Activated T-cell treated with anti-CD3 and anti-CD28 coated beads, Interleukin-2, amount 50 U/mL, for 24 hours (primary cell): ENCODE data around the gene CRLF1.

ENCODE experiments used
- DNase-seq: peaks from one replicate; pipeline ENCODE4 v3.0.0-alpha.2; 2020
- H3K27ac Mint-ChIP-seq: 2 replicates; pipeline ENCODE4 v1.8.0; 2020; ENCODE audit warnings: mild to moderate bottlenecking, mixed read lengths
- H3K27me3 Mint-ChIP-seq: 2 replicates; pipeline ENCODE4 v1.8.0; 2020; ENCODE audit warnings: mixed read lengths
- H3K36me3 Mint-ChIP-seq: 2 replicates; pipeline ENCODE4 v1.8.0; 2020; ENCODE audit warnings: low read depth, mixed read lengths
- H3K4me1 Mint-ChIP-seq: 2 replicates; pipeline ENCODE4 v1.8.0; 2020; ENCODE audit warnings: low read depth, mixed read lengths
- H3K4me3 Mint-ChIP-seq: 2 replicates; pipeline ENCODE4 v1.8.0; 2020; ENCODE audit warnings: mild to moderate bottlenecking, moderate library complexity, mixed read lengths
- H3K9me3 Mint-ChIP-seq: 2 replicates; pipeline ENCODE4 v1.8.0; 2020; ENCODE audit warnings: mixed read lengths

Gene CRLF1, protein sequence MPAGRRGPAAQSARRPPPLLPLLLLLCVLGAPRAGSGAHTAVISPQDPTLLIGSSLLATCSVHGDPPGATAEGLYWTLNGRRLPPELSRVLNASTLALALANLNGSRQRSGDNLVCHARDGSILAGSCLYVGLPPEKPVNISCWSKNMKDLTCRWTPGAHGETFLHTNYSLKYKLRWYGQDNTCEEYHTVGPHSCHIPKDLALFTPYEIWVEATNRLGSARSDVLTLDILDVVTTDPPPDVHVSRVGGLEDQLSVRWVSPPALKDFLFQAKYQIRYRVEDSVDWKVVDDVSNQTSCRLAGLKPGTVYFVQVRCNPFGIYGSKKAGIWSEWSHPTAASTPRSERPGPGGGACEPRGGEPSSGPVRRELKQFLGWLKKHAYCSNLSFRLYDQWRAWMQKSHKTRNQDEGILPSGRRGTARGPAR

DNA sequence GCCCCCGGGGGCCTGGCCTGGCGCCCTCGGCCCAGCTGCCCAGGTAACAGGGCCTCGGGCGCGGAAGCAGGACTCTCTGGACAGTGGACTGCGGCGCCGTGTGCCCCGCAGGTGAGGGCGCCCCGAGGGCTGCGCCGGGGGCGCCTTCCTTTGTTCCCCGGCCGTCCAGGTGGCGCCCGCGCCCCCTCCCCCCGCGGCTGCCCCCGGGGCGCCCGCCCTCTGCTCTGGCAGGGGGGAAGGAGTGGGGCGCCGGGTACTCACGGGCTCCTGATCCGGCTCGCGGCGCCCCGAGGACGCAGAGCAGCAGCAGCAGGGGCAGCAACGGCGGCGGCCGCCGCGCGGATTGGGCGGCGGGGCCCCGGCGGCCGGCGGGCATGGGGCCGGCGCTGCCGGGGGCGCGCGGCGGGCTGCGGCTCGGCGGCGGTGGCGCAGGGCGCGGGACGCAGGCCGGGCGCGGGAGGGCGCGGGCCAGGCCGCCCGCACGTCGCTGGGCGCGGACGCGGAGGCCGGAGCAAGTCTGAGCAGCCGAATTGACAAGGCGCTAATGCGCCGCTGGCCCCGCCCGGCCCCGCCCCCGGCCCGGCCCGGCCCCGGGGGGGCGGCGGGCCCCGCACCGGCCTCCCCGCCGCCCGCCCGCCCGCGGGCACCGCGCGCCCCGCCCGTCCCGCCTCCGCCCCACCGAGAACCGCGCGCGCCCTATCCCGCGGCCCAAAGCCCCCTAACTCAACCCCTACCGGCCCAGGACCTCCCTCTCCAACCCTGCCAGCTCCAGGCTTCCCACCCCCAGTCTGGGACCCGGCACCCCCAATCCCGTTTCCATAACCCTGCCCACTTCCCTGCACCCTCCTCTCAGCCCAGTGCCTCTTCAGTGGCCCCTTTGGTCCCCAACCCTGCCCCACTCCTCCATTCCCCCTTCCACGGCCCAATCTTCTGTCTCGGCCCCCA lies at the start of gene CRLF1:
CRLF1 (minus strand) TSS at position 519 of the 945 bp plus-strand sequence; CDS start at position 376, 143 bp downstream.
- no peak for DNase-seq
- Mint-ChIP-seq H3K4me1 (peaks cover 14% of the 10 kb centered on the region), H3K27ac (no peak within 1 kb of the TSS), H3K9me3 (no peaks in the 10 kb centered on the region), H3K36me3 (no peaks in the 10 kb centered on the region), H3K27me3 (peaks cover 80% of the 10 kb centered on the region), H3K4me3 (no peak within 1 kb of the TSS)

DNA sequence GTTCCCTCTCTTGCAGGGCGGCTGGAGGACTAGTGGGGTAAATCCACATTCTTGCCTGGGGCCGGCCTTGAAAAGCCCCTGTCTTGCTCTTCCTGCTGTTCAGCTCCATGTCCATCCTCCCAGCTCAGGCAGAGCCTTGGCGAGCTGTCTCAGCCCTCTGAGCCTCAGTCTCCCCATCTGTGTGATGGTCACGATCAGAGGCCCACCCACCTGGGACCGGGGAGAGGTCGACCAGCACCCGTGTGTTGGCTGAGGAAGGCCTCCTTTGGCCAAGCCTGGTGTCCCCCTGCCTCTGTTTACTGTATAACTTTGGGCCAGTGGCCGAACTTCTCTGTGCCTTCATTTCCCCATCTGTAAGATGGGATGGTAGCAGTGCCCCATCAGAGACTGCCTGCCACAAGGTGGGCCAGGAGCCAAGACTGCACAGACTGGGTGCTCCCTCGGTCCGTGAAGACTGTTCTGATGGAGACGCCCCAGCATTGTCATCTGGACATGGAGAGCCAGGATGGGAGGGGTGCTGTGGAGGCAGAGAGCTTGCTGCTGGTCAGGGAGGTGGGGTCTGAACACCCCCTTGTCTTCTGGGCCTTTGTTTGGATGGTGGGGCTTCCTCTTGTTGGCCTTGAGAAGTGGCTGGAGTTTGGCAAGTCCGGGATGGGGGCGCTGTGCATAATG lies 48.7 kb upstream of the CRLF1 start:
- Mint-ChIP-seq H3K4me3 (no peak overlapping the region), H3K9me3 (no peaks in the 10 kb centered on the region), H3K4me1 (peaks cover 9% of the 10 kb centered on the region), H3K36me3 (peaks cover 5% of the 10 kb centered on the region), H3K27ac (no peak overlapping the region), H3K27me3 (no peaks in the 10 kb centered on the region)
- no peak for DNase-seq

DNA sequence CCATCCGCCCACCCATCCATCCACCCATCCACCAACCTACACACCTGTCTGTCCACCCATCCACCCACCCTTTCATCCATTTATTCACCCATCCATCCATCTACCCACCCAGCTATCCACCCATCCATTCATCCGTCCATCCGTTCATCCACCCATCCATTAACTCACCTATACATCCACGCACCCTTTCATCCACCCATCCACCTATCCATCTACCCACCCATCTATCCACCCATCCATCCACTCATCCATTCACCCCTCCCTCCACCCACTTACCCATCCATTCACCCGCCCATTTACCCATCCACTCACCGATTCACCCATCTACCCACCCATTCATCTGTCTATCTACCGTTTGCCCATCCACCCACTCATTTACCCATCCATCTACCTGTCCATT lies 47.9 kb upstream of the CRLF1 start:
- Mint-ChIP-seq H3K9me3 (no peaks in the 10 kb centered on the region), H3K4me1 (peaks cover 9% of the 10 kb centered on the region), H3K27me3 (no peaks in the 10 kb centered on the region), H3K4me3 (no peak overlapping the region), H3K27ac (no peak overlapping the region), H3K36me3 (peaks cover 11% of the 10 kb centered on the region)
- no peak for DNase-seq

DNA sequence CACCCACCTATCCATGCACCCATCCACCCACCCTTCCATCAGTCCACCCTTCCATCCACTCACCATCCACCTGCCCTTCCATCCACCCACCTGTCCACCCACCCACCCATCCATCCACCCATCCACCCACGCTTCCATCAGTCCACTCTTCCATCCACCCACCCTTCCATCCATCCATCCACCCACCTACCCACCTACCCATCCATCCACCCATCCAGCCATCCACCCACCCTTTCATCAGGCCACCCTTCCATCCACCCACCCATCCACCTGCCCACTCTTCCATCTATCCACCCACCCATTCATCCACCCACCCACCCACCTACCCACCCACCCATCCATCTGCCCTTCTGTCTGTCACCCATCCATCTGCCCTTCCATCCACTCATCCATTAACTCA lies 47.3 kb upstream of the CRLF1 start:
- Mint-ChIP-seq H3K27ac (no peak overlapping the region), H3K4me3 (no peak overlapping the region), H3K27me3 (no peaks in the 10 kb centered on the region), H3K4me1 (peaks cover 12% of the 10 kb centered on the region), H3K9me3 (no peaks in the 10 kb centered on the region), H3K36me3 (peaks cover 12% of the 10 kb centered on the region)
- no peak for DNase-seq

DNA sequence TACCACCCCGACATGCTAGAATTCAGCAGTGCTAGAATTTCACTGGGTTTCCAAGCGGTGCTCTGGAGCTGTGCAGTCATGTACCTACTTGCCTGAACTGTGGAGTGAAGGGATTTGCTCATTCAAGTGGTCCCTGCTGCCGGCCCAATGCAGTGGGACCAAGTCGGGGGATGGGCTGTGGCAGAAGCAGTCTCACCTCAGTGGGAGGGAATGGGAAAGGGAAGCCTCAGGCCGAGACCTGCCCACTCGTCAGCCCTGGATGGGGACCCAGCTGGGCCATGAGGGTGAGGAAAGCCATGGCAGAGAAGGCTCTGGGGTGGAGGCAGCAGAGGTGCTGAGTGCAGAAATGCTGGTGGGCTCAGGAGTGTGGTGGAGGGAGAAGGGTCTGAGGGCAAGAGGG lies 45.1 kb upstream of the CRLF1 start:
- Mint-ChIP-seq H3K27ac (no peak overlapping the region), H3K9me3 (no peaks in the 10 kb centered on the region), H3K4me3 (no peak overlapping the region), H3K27me3 (no peaks in the 10 kb centered on the region), H3K36me3 (peaks cover 14% of the 10 kb centered on the region), H3K4me1 (peaks cover 8% of the 10 kb centered on the region)
- DNase-seq = no peak

DNA sequence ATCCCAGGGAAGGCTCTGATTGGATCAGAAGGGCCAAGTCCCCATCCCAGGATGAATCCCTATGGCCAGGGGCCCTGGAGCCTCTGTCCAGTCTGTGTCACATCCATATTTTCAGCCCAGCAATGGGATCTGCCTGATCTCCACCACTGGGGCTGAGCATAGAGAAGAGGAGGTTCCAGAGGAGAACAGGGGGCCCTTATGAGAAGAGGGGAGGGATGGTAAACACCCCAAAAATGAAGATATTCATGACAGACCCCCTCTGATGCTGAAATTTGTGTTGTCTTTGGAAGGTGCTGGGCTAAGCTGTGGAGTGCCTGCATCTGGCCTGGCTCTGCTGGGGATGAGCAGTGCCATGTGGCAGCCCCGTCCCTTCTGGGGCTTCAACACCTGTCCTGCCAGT lies 44.7 kb upstream of the CRLF1 start:
- DNase-seq = no peak
- Mint-ChIP-seq H3K36me3 (peaks cover 14% of the 10 kb centered on the region), H3K4me1 (peaks cover 11% of the 10 kb centered on the region), H3K4me3 (no peak overlapping the region), H3K27me3 (no peaks in the 10 kb centered on the region), H3K9me3 (no peaks in the 10 kb centered on the region), H3K27ac (no peak overlapping the region)

DNA sequence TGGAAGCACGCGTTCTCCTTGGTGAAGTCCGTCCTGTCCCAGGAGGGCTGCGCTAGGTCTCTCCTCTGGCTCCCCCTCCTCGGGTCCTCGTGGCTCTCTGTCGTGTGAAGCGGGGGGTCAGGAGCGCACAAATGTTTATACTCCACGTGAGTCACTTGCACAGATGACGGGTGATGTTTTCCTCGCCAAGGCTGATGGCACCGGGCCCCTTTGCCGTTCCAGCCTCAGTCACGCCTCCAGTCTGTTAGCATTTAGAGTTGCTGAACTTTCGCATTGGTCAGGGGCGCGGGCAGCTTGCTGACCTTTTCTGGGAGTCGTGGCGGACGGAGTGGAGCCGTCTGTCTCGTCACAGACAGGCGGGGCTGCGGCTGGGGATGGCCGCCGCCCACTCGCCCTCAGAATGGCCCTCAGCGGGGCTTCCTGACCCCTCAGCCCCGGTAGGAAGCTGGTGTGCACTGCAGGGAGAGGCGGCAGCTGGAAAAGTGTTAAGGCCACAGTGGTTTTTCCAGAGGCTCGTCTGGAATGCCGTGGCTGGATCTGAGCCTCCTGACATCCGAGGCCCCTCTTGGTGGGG lies 44.0 kb upstream of the CRLF1 start:
- DNase-seq = no peak

DNA sequence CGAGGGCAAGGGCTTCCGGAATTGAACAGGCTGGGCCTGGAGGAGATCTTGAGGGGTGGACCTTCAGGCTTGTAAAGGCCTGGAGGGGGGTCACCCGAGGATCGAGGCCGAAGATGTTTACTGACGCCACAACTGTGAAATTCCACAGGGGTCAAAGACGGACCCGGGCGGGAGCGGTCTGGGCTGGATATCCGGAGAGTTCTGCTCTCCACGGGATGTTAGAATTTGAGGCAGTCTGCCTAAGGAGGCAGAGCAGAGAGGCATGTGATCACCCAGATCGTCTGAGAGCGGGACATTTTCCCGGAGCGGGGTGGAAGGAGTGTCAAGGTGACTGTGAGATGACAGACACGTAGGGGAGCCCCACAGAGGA lies 43.4 kb upstream of the CRLF1 start:
- Mint-ChIP-seq H3K36me3 (peaks cover 14% of the 10 kb centered on the region), H3K27ac (no peak overlapping the region), H3K9me3 (no peaks in the 10 kb centered on the region), H3K4me1 (peaks cover 11% of the 10 kb centered on the region), H3K4me3 (no peak overlapping the region), H3K27me3 (no peaks in the 10 kb centered on the region)
- DNase-seq = no peak

More for the DNA sequence above, 44.0 kb upstream of the CRLF1 start:
- Mint-ChIP-seq H3K4me1 (peaks cover 11% of the 10 kb centered on the region), H3K9me3 (no peaks in the 10 kb centered on the region), H3K36me3 (peaks cover 14% of the 10 kb centered on the region), H3K27ac (no peak overlapping the region), H3K27me3 (no peaks in the 10 kb centered on the region), H3K4me3 (no peak overlapping the region)

DNA sequence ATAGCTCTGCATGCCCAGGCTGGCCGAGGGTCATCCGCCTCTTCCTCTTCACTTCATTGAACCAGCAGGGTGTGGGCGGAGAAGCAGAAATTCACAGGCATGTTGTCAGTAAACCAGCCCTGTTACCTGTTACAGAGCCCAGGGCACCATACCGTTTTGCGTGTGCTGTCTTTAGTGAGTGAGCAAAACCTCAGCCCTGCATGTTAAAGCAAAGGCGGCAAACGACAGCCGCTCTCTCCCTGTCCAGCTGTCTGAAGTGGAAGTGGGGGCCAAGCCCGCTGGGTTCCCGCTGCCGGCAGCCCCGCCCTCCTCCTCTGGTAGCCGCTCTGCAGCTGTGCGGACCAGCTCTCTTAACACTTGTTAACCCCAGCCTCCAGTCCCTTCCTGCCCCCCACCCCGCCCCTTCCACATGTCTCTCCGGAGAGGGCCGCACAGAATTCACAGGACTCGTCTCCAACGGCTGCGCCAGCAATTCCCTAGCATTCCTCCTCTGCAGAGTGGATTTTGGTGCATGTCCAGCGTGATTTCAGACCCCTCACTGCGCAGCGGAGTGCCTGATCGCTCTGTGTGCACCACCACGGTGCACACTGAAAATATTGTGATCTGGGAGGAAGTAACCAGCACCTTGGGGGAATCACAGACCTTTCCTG lies 42.9 kb upstream of the CRLF1 start:
- peaks cover 14% of the 10 kb centered on the region for H3K36me3 Mint-ChIP-seq

DNA sequence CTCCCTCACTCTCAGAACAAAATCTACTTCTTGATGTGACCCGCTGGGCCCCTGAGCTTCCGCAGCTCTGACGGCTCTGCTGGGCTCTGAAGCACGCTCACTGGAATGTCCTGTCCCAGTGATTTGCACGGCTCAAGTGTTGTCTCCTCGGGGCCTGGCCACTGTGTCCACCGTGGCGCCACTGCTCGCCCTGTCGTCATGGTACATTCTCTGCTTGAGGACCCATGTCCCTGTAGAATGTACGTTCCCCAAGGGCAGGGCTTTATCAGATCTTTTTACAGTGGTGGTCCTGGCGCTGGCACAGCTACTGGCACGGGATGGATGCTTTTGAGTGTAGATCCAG lies 42.3 kb upstream of the CRLF1 start:
- no peaks in the 10 kb centered on the region for H3K27me3 Mint-ChIP-seq
- H3K27ac Mint-ChIP-seq = no peak overlapping the region
- H3K4me1 Mint-ChIP-seq = peaks cover 18% of the 10 kb centered on the region
- no peak for DNase-seq
- peaks cover 14% of the 10 kb centered on the region for H3K36me3 Mint-ChIP-seq
- H3K9me3 Mint-ChIP-seq = no peaks in the 10 kb centered on the region
- no peak overlapping the region for H3K4me3 Mint-ChIP-seq

More for the DNA sequence above, 42.9 kb upstream of the CRLF1 start:
- DNase-seq = no peak
- Mint-ChIP-seq H3K4me1 (peaks cover 12% of the 10 kb centered on the region), H3K4me3 (no peak overlapping the region), H3K27me3 (no peaks in the 10 kb centered on the region), H3K27ac (no peak overlapping the region), H3K9me3 (no peaks in the 10 kb centered on the region)

DNA sequence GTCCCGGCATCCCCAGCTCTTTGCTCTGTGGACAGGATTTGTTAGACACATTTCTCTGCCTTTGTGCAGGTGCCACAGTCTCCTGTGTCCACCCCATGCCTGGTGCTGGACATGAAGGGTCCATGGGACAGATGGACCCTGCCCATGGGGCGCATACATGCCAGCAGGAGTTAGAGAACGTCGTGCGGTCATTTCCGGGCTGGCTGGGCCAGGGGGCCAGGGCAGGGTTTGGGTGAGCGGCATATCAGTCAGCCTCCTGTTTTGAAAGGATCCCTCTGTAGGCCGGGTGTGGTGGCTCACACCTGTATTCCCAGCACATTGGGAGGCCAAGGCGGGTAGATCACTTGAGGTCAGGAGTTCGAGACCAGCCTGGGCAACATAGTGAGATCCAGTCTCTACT lies 41.2 kb upstream of the CRLF1 start:
- no peak overlapping the region for H3K4me3 Mint-ChIP-seq

DNA sequence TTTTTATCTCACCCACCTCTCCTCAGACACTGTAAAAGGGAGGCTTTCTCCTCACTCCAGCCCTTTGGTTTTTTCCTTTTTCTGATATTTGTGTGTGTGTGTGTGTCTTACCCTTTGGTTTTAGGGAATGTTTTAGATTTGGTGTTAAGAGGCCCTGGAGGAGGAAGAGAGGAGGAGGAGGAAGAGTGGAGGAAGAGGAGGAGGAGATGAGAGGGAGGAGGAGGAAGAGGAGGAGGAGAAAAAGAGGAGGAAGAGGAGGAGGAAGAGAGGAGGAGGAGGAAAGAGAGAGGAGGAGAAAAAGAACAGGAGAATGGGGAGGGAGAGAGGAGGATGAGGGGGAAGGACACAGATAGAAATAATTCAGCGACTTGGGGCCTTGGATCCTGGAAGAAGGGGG lies 40.8 kb upstream of the CRLF1 start:
- Mint-ChIP-seq H3K27ac (no peak overlapping the region), H3K27me3 (no peaks in the 10 kb centered on the region), H3K36me3 (peaks cover 16% of the 10 kb centered on the region), H3K4me1 (peaks cover 20% of the 10 kb centered on the region), H3K9me3 (no peaks in the 10 kb centered on the region), H3K4me3 (no peak overlapping the region)
- DNase-seq = no peak

More for the DNA sequence above, 41.2 kb upstream of the CRLF1 start:
- no peaks in the 10 kb centered on the region for H3K9me3 Mint-ChIP-seq
- H3K27me3 Mint-ChIP-seq = no peaks in the 10 kb centered on the region
- no peak for DNase-seq
- peaks cover 20% of the 10 kb centered on the region for H3K4me1 Mint-ChIP-seq
- H3K36me3 Mint-ChIP-seq = peaks cover 16% of the 10 kb centered on the region
- no peak overlapping the region for H3K27ac Mint-ChIP-seq

DNA sequence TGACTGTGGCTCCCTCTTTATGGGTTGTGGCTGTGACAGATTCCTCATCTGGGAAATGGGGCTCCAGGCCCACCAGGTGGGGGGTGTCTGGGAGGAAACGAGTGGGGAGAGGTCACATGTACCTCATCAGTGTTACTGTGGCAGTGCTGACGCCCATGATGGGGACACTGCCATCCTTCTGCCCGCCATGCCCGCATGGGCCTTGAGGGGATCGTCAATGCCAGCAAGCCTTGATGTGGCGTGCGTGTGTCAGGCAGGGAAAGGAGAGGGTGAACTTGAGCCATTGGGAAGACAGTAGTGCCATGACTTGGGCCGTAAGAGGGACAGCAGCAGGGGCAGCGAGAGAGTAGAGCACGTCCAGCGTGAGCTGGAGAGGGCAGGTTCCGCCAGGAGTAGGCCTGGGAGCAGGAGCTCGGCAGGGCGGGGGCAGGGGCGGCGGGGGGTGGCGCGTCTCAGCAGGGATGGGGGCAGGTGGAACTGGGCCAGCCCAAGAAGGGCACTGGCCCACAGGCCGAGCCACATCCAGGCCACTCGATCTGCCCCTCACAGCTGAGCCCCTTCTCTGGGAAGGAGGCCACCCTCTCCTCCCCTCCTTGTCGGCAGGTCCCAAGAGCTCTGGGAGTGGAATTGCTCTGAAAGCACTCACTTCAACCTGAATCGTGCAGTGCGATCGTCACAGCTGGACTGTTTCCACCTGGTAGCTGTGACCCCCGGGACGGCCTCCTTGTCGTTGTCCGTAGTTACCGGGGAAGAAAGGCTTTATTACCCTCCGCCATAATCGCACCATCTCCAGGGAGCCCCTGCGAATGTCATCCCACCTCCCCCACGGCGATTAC lies 40.2 kb upstream of the CRLF1 start:
- Mint-ChIP-seq H3K4me3 (no peak overlapping the region), H3K27me3 (no peaks in the 10 kb centered on the region), H3K9me3 (no peaks in the 10 kb centered on the region), H3K4me1 (peaks cover 20% of the 10 kb centered on the region), H3K36me3 (peaks cover 16% of the 10 kb centered on the region), H3K27ac (no peak overlapping the region)
- DNase-seq = no peak
